H1 (cell line): ENCODE data around the gene OLIG2. TPM values are rescaled to one million over a fixed set of nuclear protein-coding genes. Genes with fewer than 3 reads are reported as not detected.

Source experiments
- ATF3 ChIP-seq: IDR thresholded peaks from 2 replicates; pipeline ENCODE4 v1.6.1; 2011; ENCODE audit warnings: low read depth, mild to moderate bottlenecking, low read length; ENCODE audit not compliant: insufficient read depth
- BRCA1 ChIP-seq: IDR thresholded peaks from 2 replicates; pipeline ENCODE4 v1.6.1; 2012; ENCODE audit warnings: low read depth, low read length, improper control_type of control experiment
- CREB1 ChIP-seq: IDR thresholded peaks from 2 replicates; pipeline ENCODE4 v1.6.1; 2012; ENCODE audit warnings: inconsistent platforms
- CTBP2 ChIP-seq: IDR thresholded peaks from 2 replicates; pipeline ENCODE4 v1.7.0; 2011; ENCODE audit warnings: borderline replicate concordance, mild to moderate bottlenecking, moderate library complexity, mixed read lengths, low read length; ENCODE audit not compliant: insufficient read depth, insufficient read length
- FOSL1 ChIP-seq: IDR thresholded peaks from 2 replicates; pipeline ENCODE4 v1.6.1; 2011; ENCODE audit warnings: mild to moderate bottlenecking, low read depth, low read length, moderate library complexity; ENCODE audit not compliant: insufficient read depth
- GABPA ChIP-seq: IDR thresholded peaks from 2 replicates; pipeline ENCODE4 v1.6.1; 2011; ENCODE audit warnings: mild to moderate bottlenecking, low read length, moderate library complexity, borderline replicate concordance; ENCODE audit not compliant: insufficient read depth
- RAD21 ChIP-seq, 2 experiments: IDR thresholded peaks in 1 of 2; conservative IDR thresholded peaks in 1 of 2; 2 replicates each; pipeline ENCODE4 v1.6.1; 2011; ENCODE audit warnings: low read depth in 2 of 2, low read length in 2 of 2, improper control_type of control experiment in 1 of 2, inconsistent platforms in 1 of 2, mild to moderate bottlenecking in 1 of 2, moderate library complexity in 1 of 2
- TEAD4 ChIP-seq: IDR thresholded peaks from 2 replicates; pipeline ENCODE4 v1.6.1; 2012; ENCODE audit warnings: low read depth, low read length, inconsistent platforms, mixed read lengths
- polyA plus RNA-seq, 7 experiments: library from polyadenylated mRNA; depleted of rRNA in 3 of 7; stranded (reverse) in 5 of 7; unstranded in 2 of 7; fragments of >200 nt in 5 of 7; fragments of 200-250 nt in 2 of 7; gene quantifications; 1 replicate in 5 of 7; 2 replicates in 1 of 7; 4 replicates in 1 of 7; pipeline versions ENCODE4 v1.2.1 to v1.2.3, GENCODE V29; 2011 to 2013; ENCODE audit warnings: missing spikeins in 2 of 7, mixed read lengths in 2 of 7
- total RNA-seq: library from RNA; stranded (reverse); fragmentation: NEBNext Ultra II Directional; extraction: Animal tissue kit (Norgen Biotek cat#: 25700); gene quantifications from 2 replicates; pipeline ENCODE4 v1.2.1, GENCODE V29; 2021
- TF ChIP-seq, protein P1 (sequence below): fragments of 300-600 bp; sonication (generic); IDR thresholded peaks from 2 replicates; pipeline ENCODE4 v1.7.1; 2012; ENCODE audit warnings: low read length, moderate library complexity, mild to moderate bottlenecking, inconsistent platforms; ENCODE audit not compliant: insufficient replicate concordance

OLIG2 gene
- total and polyA plus RNA-seq, 2 of the 8 experiments (the other 6 are each of a cell fraction or from before 2014, with no cell fraction given), result 0.79 TPM; not detected in 1

GRCh38 chr21:33023574-33024200 is 2.0 kb upstream of the OLIG2 start (continued):
- TF ChIP-seq RAD21 (IDR thresholded peaks at IDR 0.05 in 1 of 2, conservative IDR thresholded peaks at IDR 0.05 in 1 of 2; ENCODE audit: low read depth in 2 of 2, low read length in 2 of 2) (peak in 1 of 2 experiments; percentile 19; a peak in 1 of 4 replicates), BRCA1 (no peak), FOSL1 (no peak), ATF3 (peak; percentile 15; the same call in 1 of the 2 replicates), CREB1 (no peak), CTBP2 (no peak), GABPA (no peak), TEAD4 (no peak)
- TF ChIP-seq, protein P1, sequence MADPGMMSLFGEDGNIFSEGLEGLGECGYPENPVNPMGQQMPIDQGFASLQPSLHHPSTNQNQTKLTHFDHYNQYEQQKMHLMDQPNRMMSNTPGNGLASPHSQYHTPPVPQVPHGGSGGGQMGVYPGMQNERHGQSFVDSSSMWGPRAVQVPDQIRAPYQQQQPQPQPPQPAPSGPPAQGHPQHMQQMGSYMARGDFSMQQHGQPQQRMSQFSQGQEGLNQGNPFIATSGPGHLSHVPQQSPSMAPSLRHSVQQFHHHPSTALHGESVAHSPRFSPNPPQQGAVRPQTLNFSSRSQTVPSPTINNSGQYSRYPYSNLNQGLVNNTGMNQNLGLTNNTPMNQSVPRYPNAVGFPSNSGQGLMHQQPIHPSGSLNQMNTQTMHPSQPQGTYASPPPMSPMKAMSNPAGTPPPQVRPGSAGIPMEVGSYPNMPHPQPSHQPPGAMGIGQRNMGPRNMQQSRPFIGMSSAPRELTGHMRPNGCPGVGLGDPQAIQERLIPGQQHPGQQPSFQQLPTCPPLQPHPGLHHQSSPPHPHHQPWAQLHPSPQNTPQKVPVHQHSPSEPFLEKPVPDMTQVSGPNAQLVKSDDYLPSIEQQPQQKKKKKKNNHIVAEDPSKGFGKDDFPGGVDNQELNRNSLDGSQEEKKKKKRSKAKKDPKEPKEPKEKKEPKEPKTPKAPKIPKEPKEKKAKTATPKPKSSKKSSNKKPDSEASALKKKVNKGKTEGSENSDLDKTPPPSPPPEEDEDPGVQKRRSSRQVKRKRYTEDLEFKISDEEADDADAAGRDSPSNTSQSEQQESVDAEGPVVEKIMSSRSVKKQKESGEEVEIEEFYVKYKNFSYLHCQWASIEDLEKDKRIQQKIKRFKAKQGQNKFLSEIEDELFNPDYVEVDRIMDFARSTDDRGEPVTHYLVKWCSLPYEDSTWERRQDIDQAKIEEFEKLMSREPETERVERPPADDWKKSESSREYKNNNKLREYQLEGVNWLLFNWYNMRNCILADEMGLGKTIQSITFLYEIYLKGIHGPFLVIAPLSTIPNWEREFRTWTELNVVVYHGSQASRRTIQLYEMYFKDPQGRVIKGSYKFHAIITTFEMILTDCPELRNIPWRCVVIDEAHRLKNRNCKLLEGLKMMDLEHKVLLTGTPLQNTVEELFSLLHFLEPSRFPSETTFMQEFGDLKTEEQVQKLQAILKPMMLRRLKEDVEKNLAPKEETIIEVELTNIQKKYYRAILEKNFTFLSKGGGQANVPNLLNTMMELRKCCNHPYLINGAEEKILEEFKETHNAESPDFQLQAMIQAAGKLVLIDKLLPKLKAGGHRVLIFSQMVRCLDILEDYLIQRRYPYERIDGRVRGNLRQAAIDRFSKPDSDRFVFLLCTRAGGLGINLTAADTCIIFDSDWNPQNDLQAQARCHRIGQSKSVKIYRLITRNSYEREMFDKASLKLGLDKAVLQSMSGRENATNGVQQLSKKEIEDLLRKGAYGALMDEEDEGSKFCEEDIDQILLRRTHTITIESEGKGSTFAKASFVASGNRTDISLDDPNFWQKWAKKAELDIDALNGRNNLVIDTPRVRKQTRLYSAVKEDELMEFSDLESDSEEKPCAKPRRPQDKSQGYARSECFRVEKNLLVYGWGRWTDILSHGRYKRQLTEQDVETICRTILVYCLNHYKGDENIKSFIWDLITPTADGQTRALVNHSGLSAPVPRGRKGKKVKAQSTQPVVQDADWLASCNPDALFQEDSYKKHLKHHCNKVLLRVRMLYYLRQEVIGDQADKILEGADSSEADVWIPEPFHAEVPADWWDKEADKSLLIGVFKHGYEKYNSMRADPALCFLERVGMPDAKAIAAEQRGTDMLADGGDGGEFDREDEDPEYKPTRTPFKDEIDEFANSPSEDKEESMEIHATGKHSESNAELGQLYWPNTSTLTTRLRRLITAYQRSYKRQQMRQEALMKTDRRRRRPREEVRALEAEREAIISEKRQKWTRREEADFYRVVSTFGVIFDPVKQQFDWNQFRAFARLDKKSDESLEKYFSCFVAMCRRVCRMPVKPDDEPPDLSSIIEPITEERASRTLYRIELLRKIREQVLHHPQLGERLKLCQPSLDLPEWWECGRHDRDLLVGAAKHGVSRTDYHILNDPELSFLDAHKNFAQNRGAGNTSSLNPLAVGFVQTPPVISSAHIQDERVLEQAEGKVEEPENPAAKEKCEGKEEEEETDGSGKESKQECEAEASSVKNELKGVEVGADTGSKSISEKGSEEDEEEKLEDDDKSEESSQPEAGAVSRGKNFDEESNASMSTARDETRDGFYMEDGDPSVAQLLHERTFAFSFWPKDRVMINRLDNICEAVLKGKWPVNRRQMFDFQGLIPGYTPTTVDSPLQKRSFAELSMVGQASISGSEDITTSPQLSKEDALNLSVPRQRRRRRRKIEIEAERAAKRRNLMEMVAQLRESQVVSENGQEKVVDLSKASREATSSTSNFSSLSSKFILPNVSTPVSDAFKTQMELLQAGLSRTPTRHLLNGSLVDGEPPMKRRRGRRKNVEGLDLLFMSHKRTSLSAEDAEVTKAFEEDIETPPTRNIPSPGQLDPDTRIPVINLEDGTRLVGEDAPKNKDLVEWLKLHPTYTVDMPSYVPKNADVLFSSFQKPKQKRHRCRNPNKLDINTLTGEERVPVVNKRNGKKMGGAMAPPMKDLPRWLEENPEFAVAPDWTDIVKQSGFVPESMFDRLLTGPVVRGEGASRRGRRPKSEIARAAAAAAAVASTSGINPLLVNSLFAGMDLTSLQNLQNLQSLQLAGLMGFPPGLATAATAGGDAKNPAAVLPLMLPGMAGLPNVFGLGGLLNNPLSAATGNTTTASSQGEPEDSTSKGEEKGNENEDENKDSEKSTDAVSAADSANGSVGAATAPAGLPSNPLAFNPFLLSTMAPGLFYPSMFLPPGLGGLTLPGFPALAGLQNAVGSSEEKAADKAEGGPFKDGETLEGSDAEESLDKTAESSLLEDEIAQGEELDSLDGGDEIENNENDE, result no peak
